Uterus (tissue), 2 donors: ENCODE measurements around the gene SYS1.

Source experiments
- POLR2A ChIP-seq, 2 donors: fragments of 450-650 bp; IDR thresholded peaks; one replicate each; pipeline ENCODE4 v1.6.1; 2016; ENCODE audit warnings: antibody characterized with exemption in 2 of 2, mild to moderate bottlenecking in 1 of 2, moderate library complexity in 1 of 2
- TF ChIP-seq, protein P1 (sequence below), 4 experiments: fragments of 200-600 bp in 2 of 4; fragments of 450-650 bp in 2 of 4; sonication (generic) in 2 of 4; IDR thresholded peaks; one replicate each; pipeline ENCODE4 v1.5.1; 2016 to 2019; ENCODE audit warnings: antibody characterized with exemption in 4 of 4, mild to moderate bottlenecking in 2 of 4, moderate library complexity in 1 of 4

GRCh38 chr20:45408646-45409213 is 45.8 kb downstream of the SYS1 start:
- TF ChIP-seq, protein P1, sequence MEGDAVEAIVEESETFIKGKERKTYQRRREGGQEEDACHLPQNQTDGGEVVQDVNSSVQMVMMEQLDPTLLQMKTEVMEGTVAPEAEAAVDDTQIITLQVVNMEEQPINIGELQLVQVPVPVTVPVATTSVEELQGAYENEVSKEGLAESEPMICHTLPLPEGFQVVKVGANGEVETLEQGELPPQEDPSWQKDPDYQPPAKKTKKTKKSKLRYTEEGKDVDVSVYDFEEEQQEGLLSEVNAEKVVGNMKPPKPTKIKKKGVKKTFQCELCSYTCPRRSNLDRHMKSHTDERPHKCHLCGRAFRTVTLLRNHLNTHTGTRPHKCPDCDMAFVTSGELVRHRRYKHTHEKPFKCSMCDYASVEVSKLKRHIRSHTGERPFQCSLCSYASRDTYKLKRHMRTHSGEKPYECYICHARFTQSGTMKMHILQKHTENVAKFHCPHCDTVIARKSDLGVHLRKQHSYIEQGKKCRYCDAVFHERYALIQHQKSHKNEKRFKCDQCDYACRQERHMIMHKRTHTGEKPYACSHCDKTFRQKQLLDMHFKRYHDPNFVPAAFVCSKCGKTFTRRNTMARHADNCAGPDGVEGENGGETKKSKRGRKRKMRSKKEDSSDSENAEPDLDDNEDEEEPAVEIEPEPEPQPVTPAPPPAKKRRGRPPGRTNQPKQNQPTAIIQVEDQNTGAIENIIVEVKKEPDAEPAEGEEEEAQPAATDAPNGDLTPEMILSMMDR (IDR thresholded peaks at IDR 0.05): no peak
- no peak for TF ChIP-seq POLR2A (IDR thresholded peaks at IDR 0.05)
